Measurements from ENCODE around the gene RPL41. TPM values are rescaled to one million over a fixed set of nuclear protein-coding genes. Genes with fewer than 3 reads are reported as not detected.
"Not testable (repeated sequence)": the region's sequence is repeated elsewhere in the genome, so short reads cannot be mapped to it uniquely, and the experiment has no call there.

RPL41 gene
- 4,048 TPM for polyA plus RNA-seq (2013, experiment 1 of 2)
- 3,832 TPM for polyA plus RNA-seq (2013, experiment 2 of 2)

DNA sequence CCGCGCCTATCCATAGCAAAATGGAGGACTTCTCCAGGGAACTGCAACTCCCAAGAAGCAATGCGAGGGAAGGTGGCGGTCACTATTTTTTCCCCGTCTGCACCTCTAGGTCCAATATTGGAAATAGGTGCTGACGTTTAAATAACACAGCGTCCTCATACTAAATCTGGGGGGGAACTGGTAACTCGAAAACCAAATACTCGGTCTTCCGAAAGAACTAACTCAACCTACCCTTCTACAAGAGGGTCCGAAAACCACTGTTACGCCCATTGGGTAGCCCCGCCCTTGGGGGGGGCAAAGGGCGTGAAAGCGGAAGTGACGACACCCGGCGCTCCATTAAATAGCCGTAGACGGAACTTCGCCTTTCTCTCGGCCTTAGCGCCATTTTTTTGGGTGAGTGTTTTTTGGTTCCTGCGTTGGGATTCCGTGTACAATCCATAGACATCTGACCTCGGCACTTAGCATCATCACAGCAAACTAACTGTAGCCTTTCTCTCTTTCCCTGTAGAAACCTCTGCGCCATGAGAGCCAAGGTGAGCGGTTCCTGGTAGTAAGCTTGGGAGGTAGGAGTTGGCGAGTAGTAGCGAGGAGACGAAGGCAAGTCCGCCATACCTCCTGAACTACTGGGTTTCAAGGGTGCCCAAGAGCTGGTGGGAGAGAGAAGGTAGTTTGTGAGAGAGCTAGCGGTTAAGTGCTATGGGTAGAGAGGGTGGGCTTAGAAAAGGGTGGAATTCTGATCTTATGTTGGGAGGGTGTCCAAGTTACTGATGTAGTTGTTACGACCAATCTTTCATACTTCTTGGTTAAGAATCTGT, at the start of gene RPL41:
Gene RPL41 (plus strand): TSS at position 367 of the 815 bp plus-strand sequence.
- Histone ChIP-seq H3K4me3 (ENCODE audit: extremely low read depth, insufficient read depth, low read length, poor library complexity, severe bottlenecking) (peak within 1 kb of the TSS; percentile 86), H3K27ac (ENCODE audit: low read depth, low read length, severe bottlenecking) (peak within 1 kb of the TSS; percentile 97), H3K4me1 (ENCODE audit: control insufficient read depth, insufficient read depth, low read length, poor library complexity, severe bottlenecking) (peaks cover 17% of the 10 kb centered on the region), H3K36me3 (ENCODE audit: control insufficient read depth, insufficient read depth, low read length) (peaks cover 46% of the 10 kb centered on the region), H3K9me3 (ENCODE audit: control insufficient read depth, low read length) (peaks cover 4% of the 10 kb centered on the region)
- WGBS, 2 experiments (ENCODE audit: insufficient coverage in 2 of 2), result 0 to 1% methylated on average over 22 to 27 of the region's 34 CpGs

DNA sequence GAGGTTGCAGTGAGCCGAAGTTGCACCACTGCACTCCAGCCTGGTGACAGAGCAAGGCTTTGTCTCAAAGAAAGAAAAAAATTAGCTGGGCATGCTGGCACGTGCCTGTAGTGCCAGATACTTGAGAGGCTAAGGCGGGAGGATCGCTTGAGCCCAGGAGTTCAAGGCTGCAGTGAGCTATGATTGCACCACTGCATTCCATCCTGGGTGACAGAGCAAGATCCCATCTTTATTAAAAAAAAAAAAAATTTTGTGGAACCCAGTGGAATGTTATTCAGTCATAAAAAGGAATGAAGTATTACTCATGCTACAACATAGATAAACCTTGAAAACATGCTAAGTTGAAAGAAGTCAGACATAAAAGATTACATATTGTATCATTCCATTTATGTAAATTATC, 44.8 kb upstream of the RPL41 start:
- Histone ChIP-seq H3K36me3 (ENCODE audit: control insufficient read depth, insufficient read depth, low read length) (no peaks in the 10 kb centered on the region), H3K4me1 (ENCODE audit: control insufficient read depth, insufficient read depth, low read length, poor library complexity, severe bottlenecking) (no peaks in the 10 kb centered on the region), H3K4me3 (ENCODE audit: extremely low read depth, insufficient read depth, low read length, poor library complexity, severe bottlenecking) (no peak overlapping the region), H3K27ac (ENCODE audit: low read depth, low read length, severe bottlenecking) (no peak overlapping the region), H3K9me3 (ENCODE audit: control insufficient read depth, low read length) (no peaks in the 10 kb centered on the region)
- WGBS, 2 experiments (ENCODE audit: insufficient coverage in 2 of 2), result 69 to 90% methylated on average over 3 to 4 of the region's 4 CpGs

GRCh38 chr12:56074396-56074795, 42.0 kb upstream of the RPL41 start:
- 88 to 100% methylated on average over 2 to 5 of the region's 5 CpGs for WGBS, 2 experiments (ENCODE audit: insufficient coverage in 2 of 2)
- Histone ChIP-seq H3K36me3 (ENCODE audit: control insufficient read depth, insufficient read depth, low read length) (no peaks in the 10 kb centered on the region), H3K27ac (ENCODE audit: low read depth, low read length, severe bottlenecking) (no peak overlapping the region), H3K4me1 (ENCODE audit: control insufficient read depth, insufficient read depth, low read length, poor library complexity, severe bottlenecking) (no peaks in the 10 kb centered on the region), H3K9me3 (ENCODE audit: control insufficient read depth, low read length) (no peaks in the 10 kb centered on the region), H3K4me3 (ENCODE audit: extremely low read depth, insufficient read depth, low read length, poor library complexity, severe bottlenecking) (no peak overlapping the region)

DNA sequence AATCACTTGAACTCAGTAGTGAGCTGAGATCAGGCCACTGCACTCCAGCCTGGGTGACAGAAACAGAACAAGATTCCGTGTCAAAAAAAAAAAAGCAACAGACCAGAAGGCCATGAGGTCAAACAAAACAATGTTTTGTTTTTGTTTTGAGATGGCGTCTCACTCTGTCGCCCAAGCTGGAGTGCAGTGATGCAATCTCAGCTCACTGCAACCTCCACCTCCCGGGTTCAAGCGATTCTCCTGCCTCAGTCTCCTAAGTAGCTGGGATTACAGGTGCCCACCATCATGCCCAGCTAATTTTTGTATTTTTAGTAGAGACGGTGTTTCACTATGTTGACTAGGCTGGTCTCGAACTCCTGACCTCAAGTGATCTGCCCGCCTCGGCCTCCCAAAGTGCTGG, 38.5 kb upstream of the RPL41 start:
- H3K4me1 ChIP-seq (ENCODE audit: control insufficient read depth, insufficient read depth, low read length, poor library complexity, severe bottlenecking), result peaks cover 15% of the 10 kb centered on the region
- not testable (repeated sequence) for H3K4me3 ChIP-seq (ENCODE audit: extremely low read depth, insufficient read depth, low read length, poor library complexity, severe bottlenecking); H3K27ac ChIP-seq (ENCODE audit: low read depth, low read length, severe bottlenecking); H3K9me3 ChIP-seq (ENCODE audit: control insufficient read depth, low read length); H3K36me3 ChIP-seq (ENCODE audit: control insufficient read depth, insufficient read depth, low read length)
- WGBS, 2 experiments (ENCODE audit: insufficient coverage in 2 of 2), result 83 to 95% methylated on average over 5 to 7 of the region's 9 CpGs

- no peak overlapping the region for H3K4me3 ChIP-seq (ENCODE audit: extremely low read depth, insufficient read depth, low read length, poor library complexity, severe bottlenecking)
- no CpG with 5 or more reads among the region's 1 CpG for WGBS, 2 experiments (ENCODE audit: insufficient coverage in 2 of 2)
Measured at GRCh38 chr12:56078427-56078826, 38.0 kb upstream of the RPL41 start.

GRCh38 chr12:56078931-56079722, 37.3 kb upstream of the RPL41 start:
- no peaks in the 10 kb centered on the region for H3K9me3 ChIP-seq (ENCODE audit: control insufficient read depth, low read length)
- peak overlapping the region; percentile 53 for H3K27ac ChIP-seq (ENCODE audit: low read depth, low read length, severe bottlenecking)
- H3K36me3 ChIP-seq (ENCODE audit: control insufficient read depth, insufficient read depth, low read length), result no peaks in the 10 kb centered on the region
- 2 to 3% methylated on average over 24 to 30 of the region's 50 CpGs for WGBS, 2 experiments (ENCODE audit: insufficient coverage in 2 of 2)
- H3K4me3 ChIP-seq (ENCODE audit: extremely low read depth, insufficient read depth, low read length, poor library complexity, severe bottlenecking), result peak overlapping the region; percentile 58
- H3K4me1 ChIP-seq (ENCODE audit: control insufficient read depth, insufficient read depth, low read length, poor library complexity, severe bottlenecking), result peaks cover 17% of the 10 kb centered on the region

More at GRCh38 chr12:56078427-56078826, 38.0 kb upstream of the RPL41 start:
- Histone ChIP-seq H3K27ac (ENCODE audit: low read depth, low read length, severe bottlenecking) (no peak overlapping the region), H3K4me1 (ENCODE audit: control insufficient read depth, insufficient read depth, low read length, poor library complexity, severe bottlenecking) (peaks cover 17% of the 10 kb centered on the region), H3K36me3 (ENCODE audit: control insufficient read depth, insufficient read depth, low read length) (no peaks in the 10 kb centered on the region), H3K9me3 (ENCODE audit: control insufficient read depth, low read length) (no peaks in the 10 kb centered on the region)

GRCh38 chr12:56079723-56080555, 36.5 kb upstream of the RPL41 start, which contains the start of gene ERBB3:
Gene ERBB3, plus strand, starts transcription at chr12:56080165. Its CDS starts 136 bp downstream, at chr12:56080301.
- Histone ChIP-seq H3K4me3 (ENCODE audit: extremely low read depth, insufficient read depth, low read length, poor library complexity, severe bottlenecking) (peak within 1 kb of the TSS; percentile 58), H3K27ac (ENCODE audit: low read depth, low read length, severe bottlenecking) (peak within 1 kb of the TSS; percentile 53), H3K36me3 (ENCODE audit: control insufficient read depth, insufficient read depth, low read length) (no peaks in the 10 kb centered on the region), H3K9me3 (ENCODE audit: control insufficient read depth, low read length) (no peaks in the 10 kb centered on the region), H3K4me1 (ENCODE audit: control insufficient read depth, insufficient read depth, low read length, poor library complexity, severe bottlenecking) (peaks cover 17% of the 10 kb centered on the region)
- WGBS, 2 experiments (ENCODE audit: insufficient coverage in 2 of 2), result 0 to 1% methylated on average over 48 to 50 of the region's 59 CpGs

- no peak overlapping the region for H3K27ac ChIP-seq (ENCODE audit: low read depth, low read length, severe bottlenecking)
- peaks cover 17% of the 10 kb centered on the region for H3K4me1 ChIP-seq (ENCODE audit: control insufficient read depth, insufficient read depth, low read length, poor library complexity, severe bottlenecking)
- H3K36me3 ChIP-seq (ENCODE audit: control insufficient read depth, insufficient read depth, low read length), result no peaks in the 10 kb centered on the region
- no peaks in the 10 kb centered on the region for H3K9me3 ChIP-seq (ENCODE audit: control insufficient read depth, low read length)
- H3K4me3 ChIP-seq (ENCODE audit: extremely low read depth, insufficient read depth, low read length, poor library complexity, severe bottlenecking), result peak overlapping the region; percentile 58
- 12 to 33% methylated on average over 3 to 9 of the region's 20 CpGs for WGBS, 2 experiments (ENCODE audit: insufficient coverage in 2 of 2)
Measured at GRCh38 chr12:56080556-56081138, 35.8 kb upstream of the RPL41 start.

DNA sequence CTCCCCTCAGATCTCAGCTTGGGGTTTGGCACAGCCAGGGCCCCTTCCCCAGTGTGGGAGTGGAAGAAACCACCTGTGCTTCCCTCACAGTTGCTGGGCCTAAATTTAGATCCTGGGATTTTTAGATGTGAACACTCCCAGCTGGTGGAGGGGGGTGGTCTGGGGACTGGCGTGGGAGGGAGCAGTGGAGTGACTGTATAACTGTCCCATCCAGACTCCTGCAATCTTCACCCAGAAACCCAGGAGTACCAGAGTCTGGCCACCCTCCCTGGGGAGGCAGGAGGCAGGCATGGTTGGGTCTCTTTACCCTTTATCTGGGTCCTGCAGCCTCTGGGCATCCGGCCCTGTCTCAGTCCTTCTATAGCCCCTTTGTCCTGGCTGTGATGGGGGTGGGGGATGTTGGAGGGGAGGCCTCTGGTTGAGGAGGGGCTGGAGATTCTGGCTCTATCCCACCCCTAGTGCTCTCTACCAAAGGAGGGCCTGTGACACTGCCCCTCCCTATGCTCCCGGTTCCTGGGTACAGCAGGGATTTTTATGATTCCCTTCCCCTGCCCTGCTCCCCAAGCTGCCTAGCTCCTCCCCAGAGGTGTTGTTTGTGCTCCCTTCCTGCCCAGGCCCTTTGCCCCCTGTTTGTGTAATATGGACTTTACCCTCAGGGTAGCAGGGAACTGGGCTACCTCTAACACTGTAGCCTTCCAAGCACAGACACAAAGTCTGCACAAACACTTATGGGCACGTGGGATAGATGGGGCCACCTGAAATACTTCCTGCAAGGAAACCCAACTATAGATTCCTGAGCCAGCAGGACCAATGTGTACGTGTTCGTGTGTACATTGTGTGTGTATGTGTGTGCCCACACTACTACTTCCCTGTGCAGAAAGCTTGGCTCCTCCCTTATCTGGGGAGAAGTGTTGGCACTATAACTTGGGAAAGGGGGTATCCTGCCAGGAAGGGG, 34.8 kb upstream of the RPL41 start:
- Histone ChIP-seq H3K4me1 (ENCODE audit: control insufficient read depth, insufficient read depth, low read length, poor library complexity, severe bottlenecking) (peaks cover 17% of the 10 kb centered on the region), H3K36me3 (ENCODE audit: control insufficient read depth, insufficient read depth, low read length) (no peaks in the 10 kb centered on the region), H3K9me3 (ENCODE audit: control insufficient read depth, low read length) (no peaks in the 10 kb centered on the region), H3K4me3 (ENCODE audit: extremely low read depth, insufficient read depth, low read length, poor library complexity, severe bottlenecking) (peak overlapping the region; percentile 58), H3K27ac (ENCODE audit: low read depth, low read length, severe bottlenecking) (peak overlapping the region; percentile 63)
- WGBS, 2 experiments (ENCODE audit: insufficient coverage in 2 of 2), result 40 to 67% methylated on average over 1 to 2 of the region's 6 CpGs
